IPS DF 4.7 (cell line): ENCODE results near the gene CABLES1.
"Not testable (repeated sequence)": the region's sequence is repeated elsewhere in the genome, so short reads cannot be mapped to it uniquely, and the experiment has no call there.

Source experiments
- DNase-seq: peaks from one replicate; pipeline ENCODE4 v3.0.0-alpha.2; 2013; ENCODE audit warnings: low spot score; ENCODE audit errors: extremely low read depth

CABLES1 gene

GRCh38 chr18:23142251-23142929 lies 7.1 kb downstream of the CABLES1 start:
- no peak for DNase-seq

- DNase-seq, result no peak
Observed at GRCh38 chr18:23143016-23143814, 7.9 kb downstream of the CABLES1 start.

- DNase-seq, result no peak
Observed at GRCh38 chr18:23143815-23144261, 8.6 kb downstream of the CABLES1 start.

- no peak for DNase-seq
Observed at GRCh38 chr18:23144640-23145039, 9.4 kb downstream of the CABLES1 start.

GRCh38 chr18:23145621-23146020 lies 10.3 kb downstream of the CABLES1 start:
- no peak for DNase-seq

GRCh38 chr18:23146861-23147469 lies 11.7 kb downstream of the CABLES1 start:
- no peak for DNase-seq

- no peak for DNase-seq
Observed at GRCh38 chr18:23148382-23148781, 13.1 kb downstream of the CABLES1 start.

- no peak for DNase-seq
Observed at GRCh38 chr18:23149570-23149969, 14.3 kb downstream of the CABLES1 start.

- no peak for DNase-seq
Observed at GRCh38 chr18:23151414-23152099, 16.3 kb downstream of the CABLES1 start.

GRCh38 chr18:23154030-23154429 lies 18.7 kb downstream of the CABLES1 start:
- DNase-seq, result no peak

- no peak for DNase-seq
Observed at GRCh38 chr18:23154823-23155500, 19.7 kb downstream of the CABLES1 start.

GRCh38 chr18:23155537-23155936 lies 20.3 kb downstream of the CABLES1 start:
- DNase-seq, result no peak

GRCh38 chr18:23156134-23156533 lies 20.8 kb downstream of the CABLES1 start:
- no peak for DNase-seq

GRCh38 chr18:23158058-23158457 lies 22.8 kb downstream of the CABLES1 start:
- DNase-seq, result no peak

- DNase-seq, result not testable (repeated sequence)
Observed at GRCh38 chr18:23158884-23159283, 23.6 kb downstream of the CABLES1 start.

GRCh38 chr18:23159344-23159743 lies 24.1 kb downstream of the CABLES1 start:
- no peak for DNase-seq

GRCh38 chr18:23162473-23162872 lies 27.2 kb downstream of the CABLES1 start:
- DNase-seq, result no peak

GRCh38 chr18:23163786-23164533 lies 28.7 kb downstream of the CABLES1 start:
- DNase-seq, result no peak

GRCh38 chr18:23165271-23166068 lies 30.2 kb downstream of the CABLES1 start:
- no peak for DNase-seq
